ENCODE data around the gene ABCD3.

DNA sequence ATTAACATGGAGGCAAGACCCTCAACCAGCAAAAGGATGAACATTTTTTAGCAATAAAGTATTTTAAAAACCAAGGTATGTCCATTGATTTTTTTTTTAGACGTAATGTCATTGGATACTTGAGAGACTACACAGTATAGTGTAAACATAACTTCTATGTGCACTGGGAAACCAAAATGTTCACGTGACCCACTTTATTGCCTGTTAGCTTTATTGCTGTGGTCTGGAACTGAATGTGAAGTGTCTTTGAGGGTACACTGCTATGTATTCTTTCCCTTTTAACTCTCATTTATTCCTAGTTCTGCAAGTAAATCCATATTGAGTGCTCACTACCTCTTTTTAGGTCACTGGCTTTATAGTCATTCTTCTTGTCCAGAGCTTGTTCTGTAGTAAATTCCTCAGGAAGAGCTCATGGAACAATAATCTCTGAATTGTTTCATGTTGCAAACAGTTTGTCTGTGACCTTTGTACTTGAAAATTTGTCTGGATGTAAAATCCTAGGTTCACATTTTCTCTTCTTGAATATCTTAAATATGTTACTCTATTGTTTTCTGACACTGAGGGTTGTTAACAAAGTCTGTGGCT, 20.6 kb downstream of the ABCD3 start:
- TF ChIP-seq, protein P1, sequence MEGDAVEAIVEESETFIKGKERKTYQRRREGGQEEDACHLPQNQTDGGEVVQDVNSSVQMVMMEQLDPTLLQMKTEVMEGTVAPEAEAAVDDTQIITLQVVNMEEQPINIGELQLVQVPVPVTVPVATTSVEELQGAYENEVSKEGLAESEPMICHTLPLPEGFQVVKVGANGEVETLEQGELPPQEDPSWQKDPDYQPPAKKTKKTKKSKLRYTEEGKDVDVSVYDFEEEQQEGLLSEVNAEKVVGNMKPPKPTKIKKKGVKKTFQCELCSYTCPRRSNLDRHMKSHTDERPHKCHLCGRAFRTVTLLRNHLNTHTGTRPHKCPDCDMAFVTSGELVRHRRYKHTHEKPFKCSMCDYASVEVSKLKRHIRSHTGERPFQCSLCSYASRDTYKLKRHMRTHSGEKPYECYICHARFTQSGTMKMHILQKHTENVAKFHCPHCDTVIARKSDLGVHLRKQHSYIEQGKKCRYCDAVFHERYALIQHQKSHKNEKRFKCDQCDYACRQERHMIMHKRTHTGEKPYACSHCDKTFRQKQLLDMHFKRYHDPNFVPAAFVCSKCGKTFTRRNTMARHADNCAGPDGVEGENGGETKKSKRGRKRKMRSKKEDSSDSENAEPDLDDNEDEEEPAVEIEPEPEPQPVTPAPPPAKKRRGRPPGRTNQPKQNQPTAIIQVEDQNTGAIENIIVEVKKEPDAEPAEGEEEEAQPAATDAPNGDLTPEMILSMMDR (IDR thresholded peaks at IDR 0.05; ENCODE audit: insufficient read depth, low read depth, low read length), result no peak
- no peak for TF ChIP-seq EZH2 (IDR thresholded peaks at IDR 0.05; ENCODE audit: insufficient read depth, low read length)

Measured in astrocyte (in vitro differentiated cells and primary cell).